ENCODE data around the gene MED10. TPM values are rescaled to one million over a fixed set of nuclear protein-coding genes. Genes with fewer than 3 reads are reported as not detected.
"Not testable (repeated sequence)": the region's sequence is repeated elsewhere in the genome, so short reads cannot be mapped to it uniquely, and the experiment has no call there.

MED10 gene
- total RNA-seq, 1 donor from 2014 or later: 27.1 TPM

DNA sequence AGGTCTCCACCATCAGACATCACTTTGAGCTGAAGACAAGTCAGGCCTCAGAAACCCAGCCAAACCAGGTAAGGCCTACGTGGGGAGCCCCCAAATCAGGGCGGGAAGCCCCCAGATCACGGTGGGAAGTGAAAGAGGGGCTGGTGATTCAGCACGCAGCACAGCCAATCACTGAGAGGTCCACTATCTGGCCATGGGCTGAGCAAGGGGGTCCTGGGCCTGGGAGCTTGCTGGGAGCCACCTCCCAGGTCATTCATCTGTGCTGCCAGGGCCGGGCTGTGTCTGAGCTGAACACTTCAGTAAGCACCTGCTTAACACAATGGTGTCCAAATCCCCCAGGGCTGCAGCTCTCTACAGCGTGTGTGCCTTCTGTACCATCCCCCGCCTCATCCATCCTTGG lies 15.5 kb downstream of the MED10 start:
- Mint-ChIP-seq H3K9me3 (ENCODE audit: low read depth) (no peaks in the 10 kb centered on the region), H3K4me3 (ENCODE audit: low read depth) (no peak overlapping the region), H3K27ac (no peak overlapping the region), H3K27me3 (peaks cover 3% of the 10 kb centered on the region), H3K36me3 (ENCODE audit: insufficient read depth) (no peaks in the 10 kb centered on the region), H3K4me1 (ENCODE audit: low read depth) (peaks cover 4% of the 10 kb centered on the region)
- DNase-seq (ENCODE audit: low spot score, unreplicated experiment): no peak
- TF ChIP-seq, protein P1, sequence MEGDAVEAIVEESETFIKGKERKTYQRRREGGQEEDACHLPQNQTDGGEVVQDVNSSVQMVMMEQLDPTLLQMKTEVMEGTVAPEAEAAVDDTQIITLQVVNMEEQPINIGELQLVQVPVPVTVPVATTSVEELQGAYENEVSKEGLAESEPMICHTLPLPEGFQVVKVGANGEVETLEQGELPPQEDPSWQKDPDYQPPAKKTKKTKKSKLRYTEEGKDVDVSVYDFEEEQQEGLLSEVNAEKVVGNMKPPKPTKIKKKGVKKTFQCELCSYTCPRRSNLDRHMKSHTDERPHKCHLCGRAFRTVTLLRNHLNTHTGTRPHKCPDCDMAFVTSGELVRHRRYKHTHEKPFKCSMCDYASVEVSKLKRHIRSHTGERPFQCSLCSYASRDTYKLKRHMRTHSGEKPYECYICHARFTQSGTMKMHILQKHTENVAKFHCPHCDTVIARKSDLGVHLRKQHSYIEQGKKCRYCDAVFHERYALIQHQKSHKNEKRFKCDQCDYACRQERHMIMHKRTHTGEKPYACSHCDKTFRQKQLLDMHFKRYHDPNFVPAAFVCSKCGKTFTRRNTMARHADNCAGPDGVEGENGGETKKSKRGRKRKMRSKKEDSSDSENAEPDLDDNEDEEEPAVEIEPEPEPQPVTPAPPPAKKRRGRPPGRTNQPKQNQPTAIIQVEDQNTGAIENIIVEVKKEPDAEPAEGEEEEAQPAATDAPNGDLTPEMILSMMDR (IDR thresholded peaks at IDR 0.05; ENCODE audit: unreplicated experiment): no peak

DNA sequence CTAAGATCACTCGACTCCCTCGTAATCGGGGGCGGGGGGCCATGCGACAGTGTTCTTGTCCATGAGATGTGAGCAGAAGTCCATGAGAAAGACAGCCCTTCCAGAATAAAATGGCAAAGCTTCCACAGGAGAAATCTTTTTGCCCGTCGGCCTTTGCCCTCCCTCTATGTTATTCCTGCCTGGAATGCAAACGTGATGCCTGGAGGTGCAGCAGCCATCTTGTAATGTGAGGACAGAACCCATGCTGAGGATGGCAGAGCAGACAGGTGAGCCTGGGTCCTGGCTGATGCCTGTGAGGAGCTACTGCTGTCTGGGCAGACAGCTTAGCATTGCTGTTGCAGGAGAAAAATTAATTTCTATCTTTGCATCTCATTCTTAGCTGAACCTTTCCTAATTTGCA lies 17.2 kb downstream of the MED10 start:
- no peak overlapping the region for H3K27ac Mint-ChIP-seq
- no peak overlapping the region for H3K4me3 Mint-ChIP-seq (ENCODE audit: low read depth)
- H3K36me3 Mint-ChIP-seq (ENCODE audit: insufficient read depth): no peaks in the 10 kb centered on the region
- no peaks in the 10 kb centered on the region for H3K9me3 Mint-ChIP-seq (ENCODE audit: low read depth)
- DNase-seq (ENCODE audit: low spot score, unreplicated experiment): no peak
- peaks cover 3% of the 10 kb centered on the region for H3K27me3 Mint-ChIP-seq
- H3K4me1 Mint-ChIP-seq (ENCODE audit: low read depth): peaks cover 4% of the 10 kb centered on the region
- TF ChIP-seq, protein P1 (IDR thresholded peaks at IDR 0.05; ENCODE audit: unreplicated experiment): no peak

DNA sequence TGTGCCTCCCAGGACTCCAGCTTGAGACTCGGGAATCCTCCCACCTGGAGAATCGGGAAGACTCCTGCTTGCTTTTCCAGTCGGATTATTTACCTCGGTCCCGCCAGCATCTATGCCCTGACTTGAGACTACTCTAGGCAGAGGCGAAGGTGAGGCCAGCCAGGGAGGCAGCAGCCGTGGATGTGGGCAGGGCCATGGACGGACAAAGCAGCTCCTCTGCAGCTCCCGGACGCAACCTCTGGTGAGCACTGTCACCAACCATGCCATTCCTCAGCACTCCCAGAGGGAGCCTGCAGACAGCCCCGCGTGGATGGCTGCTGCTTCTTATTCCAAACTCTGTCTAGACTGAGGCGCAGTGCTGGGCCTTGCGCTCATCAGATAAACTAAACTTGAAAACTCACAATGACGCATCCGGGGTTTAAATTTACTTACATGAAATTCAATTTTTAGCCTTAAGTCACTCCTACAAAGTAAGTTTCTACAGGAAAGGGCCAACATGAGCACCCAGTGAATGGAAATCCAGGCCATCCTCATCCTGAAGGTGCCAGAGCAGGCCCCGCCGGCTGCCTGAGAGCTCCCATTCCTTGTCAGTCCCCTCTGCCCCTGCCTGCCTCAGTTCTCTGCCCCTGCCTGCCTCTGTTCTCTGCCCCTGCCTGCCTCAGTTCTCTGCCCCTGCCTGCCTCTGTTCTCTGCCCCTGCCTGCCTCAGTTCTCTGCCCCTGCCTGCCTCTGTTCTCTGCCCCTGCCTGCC lies 17.8 kb downstream of the MED10 start:
- peaks cover 4% of the 10 kb centered on the region for H3K4me1 Mint-ChIP-seq (ENCODE audit: low read depth)
- no peak for DNase-seq (ENCODE audit: low spot score, unreplicated experiment)
- H3K9me3 Mint-ChIP-seq (ENCODE audit: low read depth): no peaks in the 10 kb centered on the region
- no peak overlapping the region for H3K4me3 Mint-ChIP-seq (ENCODE audit: low read depth)
- H3K27me3 Mint-ChIP-seq: peaks cover 3% of the 10 kb centered on the region
- H3K36me3 Mint-ChIP-seq (ENCODE audit: insufficient read depth): no peaks in the 10 kb centered on the region
- no peak overlapping the region for H3K27ac Mint-ChIP-seq
- TF ChIP-seq, protein P1 (IDR thresholded peaks at IDR 0.05; ENCODE audit: unreplicated experiment): no peak

DNA sequence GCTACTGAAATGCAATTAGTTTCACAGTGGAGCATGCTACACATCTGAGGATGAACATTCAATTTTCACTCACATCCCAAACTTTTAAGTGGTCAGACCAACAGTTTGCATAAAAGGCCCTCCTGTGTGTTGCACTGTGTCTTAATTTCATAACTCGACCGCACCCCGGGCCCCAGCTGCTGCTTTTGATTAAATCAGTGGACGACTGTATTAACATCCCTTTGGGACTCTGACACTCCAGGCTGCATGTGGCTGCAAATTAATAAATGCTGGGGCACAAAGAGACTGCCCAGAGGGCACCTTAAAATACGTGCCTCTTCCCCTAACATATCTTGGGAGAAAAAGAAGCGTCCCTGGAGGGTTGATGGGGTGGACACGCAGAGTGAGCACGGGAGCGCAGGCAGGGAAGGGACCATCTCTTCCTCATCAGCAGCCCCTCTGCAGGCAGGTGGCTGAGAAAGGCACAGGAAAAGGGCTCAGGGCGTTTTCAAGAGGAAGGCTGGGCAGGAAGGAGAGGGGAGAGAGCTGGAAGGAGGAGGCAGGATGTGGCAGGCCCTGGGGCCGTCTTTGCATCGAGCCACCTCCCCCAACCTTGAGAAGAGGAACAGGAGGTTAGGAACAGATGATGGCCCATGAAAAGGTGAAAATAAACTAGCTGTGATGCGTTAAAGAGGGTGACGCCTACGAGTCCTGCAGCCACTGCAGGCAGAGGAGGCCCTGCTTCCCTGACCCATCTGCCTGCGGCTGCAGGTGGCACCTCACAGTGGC lies 18.6 kb downstream of the MED10 start:
- Mint-ChIP-seq H3K27me3 (peaks cover 5% of the 10 kb centered on the region), H3K4me1 (ENCODE audit: low read depth) (peaks cover 4% of the 10 kb centered on the region), H3K9me3 (ENCODE audit: low read depth) (no peaks in the 10 kb centered on the region), H3K36me3 (ENCODE audit: insufficient read depth) (no peaks in the 10 kb centered on the region), H3K27ac (no peak overlapping the region), H3K4me3 (ENCODE audit: low read depth) (no peak overlapping the region)
- DNase-seq (ENCODE audit: low spot score, unreplicated experiment): no peak
- TF ChIP-seq, protein P1 (IDR thresholded peaks at IDR 0.05; ENCODE audit: unreplicated experiment): no peak

DNA sequence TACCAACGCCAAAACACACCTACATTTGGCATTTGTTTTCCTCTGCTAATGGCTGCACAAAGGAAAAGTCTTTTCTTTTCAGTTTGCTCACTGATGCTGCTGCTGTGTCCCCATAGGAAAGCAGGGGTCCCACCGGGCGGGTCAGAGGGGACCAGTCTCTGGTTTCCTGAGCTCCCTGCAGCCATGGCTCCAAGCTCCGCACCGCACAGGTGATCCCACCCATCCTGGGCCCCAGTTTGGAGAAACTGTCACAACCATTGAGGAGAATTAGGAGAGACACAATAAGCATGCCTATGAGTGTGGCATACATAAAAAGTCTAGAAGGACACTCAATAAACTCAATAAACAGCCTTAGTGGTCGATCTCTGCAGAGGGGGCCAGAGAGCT lies 19.9 kb downstream of the MED10 start:
- Mint-ChIP-seq H3K4me3 (ENCODE audit: low read depth) (no peak overlapping the region), H3K27me3 (peaks cover 14% of the 10 kb centered on the region), H3K4me1 (ENCODE audit: low read depth) (peaks cover 4% of the 10 kb centered on the region), H3K27ac (no peak overlapping the region), H3K9me3 (ENCODE audit: low read depth) (no peaks in the 10 kb centered on the region), H3K36me3 (ENCODE audit: insufficient read depth) (no peaks in the 10 kb centered on the region)
- TF ChIP-seq, protein P1 (IDR thresholded peaks at IDR 0.05; ENCODE audit: unreplicated experiment): no peak
- DNase-seq (ENCODE audit: low spot score, unreplicated experiment): no peak

DNA sequence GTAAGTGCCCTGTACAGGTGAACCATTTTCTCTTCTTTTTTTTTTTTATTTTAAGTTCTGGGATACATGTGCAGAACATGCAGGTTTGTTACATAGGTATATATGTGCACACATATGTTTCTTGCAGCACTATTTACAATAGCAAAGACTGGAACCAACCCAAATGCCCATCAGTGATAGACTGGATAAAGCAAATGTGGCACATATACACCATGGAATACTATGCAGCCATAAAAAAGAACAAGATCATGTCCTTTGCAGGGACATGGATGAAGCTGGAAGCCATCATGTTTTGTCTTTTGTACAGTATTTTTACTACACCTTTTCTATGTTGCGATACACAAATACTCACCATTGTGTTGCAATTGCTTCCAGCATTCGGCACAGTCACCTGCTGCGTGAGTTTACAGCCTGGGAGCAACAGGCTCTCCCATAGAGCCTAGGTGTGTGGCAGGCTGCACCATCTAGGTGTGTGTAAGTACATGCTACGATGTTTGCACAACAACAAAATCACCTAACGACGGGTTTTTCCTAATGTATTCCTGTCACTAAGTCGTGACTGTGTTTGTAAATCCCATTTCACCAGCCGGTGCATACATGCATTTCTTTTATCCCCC lies 20.4 kb downstream of the MED10 start:
- H3K27me3 Mint-ChIP-seq: peaks cover 16% of the 10 kb centered on the region
- not testable (repeated sequence) for H3K36me3 Mint-ChIP-seq (ENCODE audit: insufficient read depth); H3K4me1 Mint-ChIP-seq (ENCODE audit: low read depth)

More for the DNA sequence above, 20.4 kb downstream of the MED10 start:
- H3K27ac Mint-ChIP-seq; H3K9me3 Mint-ChIP-seq (ENCODE audit: low read depth); DNase-seq (ENCODE audit: low spot score, unreplicated experiment); H3K4me3 Mint-ChIP-seq (ENCODE audit: low read depth): not testable (repeated sequence)
